HTERT RPE-1 (cell line): ENCODE data around the gene PPP2R5C.
"Not testable (repeated sequence)": the region's sequence is repeated elsewhere in the genome, so short reads cannot be mapped to it uniquely, and the experiment has no call there.

Experiments
- in situ Hi-C: fragments of 300-500 bp; cut with MboI; formaldehyde crosslinking; loops from 4 replicates; pipeline ENCODE4 v1.14.3; 2020; ENCODE audit warnings: low sequenced_read_pairs

PPP2R5C gene

DNA sequence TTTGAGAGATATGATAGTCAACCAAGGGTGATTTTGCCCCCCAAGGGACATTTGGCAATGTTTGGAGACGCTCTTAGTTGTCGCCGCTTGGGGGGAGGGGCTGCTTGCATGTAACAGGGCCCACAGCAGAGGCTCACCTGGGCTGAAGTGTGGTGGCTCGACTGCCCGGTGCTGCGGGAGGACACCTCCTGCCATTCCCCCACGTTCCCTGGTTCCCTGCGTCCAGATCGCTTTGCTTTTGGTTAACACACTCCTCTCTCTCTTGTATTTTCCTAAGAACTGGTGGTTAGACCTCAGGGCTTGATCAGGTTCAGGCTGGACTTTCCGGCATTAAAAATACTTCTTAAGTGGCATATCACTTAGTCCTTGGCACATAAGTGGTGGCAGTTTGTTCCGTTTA, 18.9 kb downstream of the PPP2R5C start:
- in situ Hi-C loops: no loop called here

DNA sequence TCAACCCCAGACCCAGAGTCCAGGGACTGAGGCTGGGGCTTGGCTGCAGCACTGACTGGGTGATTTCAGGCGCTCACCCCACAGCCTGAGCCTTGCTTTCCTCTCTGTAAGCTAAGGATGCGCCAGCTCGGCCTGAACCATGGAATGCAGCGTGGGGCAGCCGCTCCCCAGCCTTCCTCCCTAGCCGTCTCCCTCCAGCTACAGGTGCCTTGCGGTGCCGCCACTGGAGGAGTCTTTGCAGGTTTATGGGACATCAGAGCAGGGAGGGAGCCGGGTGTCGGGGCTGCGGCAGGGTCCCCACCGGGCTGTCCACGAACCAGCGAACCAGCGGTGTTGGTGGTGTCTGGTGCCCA, 19.4 kb downstream of the PPP2R5C start:
- in situ Hi-C loops: no loop called here

DNA sequence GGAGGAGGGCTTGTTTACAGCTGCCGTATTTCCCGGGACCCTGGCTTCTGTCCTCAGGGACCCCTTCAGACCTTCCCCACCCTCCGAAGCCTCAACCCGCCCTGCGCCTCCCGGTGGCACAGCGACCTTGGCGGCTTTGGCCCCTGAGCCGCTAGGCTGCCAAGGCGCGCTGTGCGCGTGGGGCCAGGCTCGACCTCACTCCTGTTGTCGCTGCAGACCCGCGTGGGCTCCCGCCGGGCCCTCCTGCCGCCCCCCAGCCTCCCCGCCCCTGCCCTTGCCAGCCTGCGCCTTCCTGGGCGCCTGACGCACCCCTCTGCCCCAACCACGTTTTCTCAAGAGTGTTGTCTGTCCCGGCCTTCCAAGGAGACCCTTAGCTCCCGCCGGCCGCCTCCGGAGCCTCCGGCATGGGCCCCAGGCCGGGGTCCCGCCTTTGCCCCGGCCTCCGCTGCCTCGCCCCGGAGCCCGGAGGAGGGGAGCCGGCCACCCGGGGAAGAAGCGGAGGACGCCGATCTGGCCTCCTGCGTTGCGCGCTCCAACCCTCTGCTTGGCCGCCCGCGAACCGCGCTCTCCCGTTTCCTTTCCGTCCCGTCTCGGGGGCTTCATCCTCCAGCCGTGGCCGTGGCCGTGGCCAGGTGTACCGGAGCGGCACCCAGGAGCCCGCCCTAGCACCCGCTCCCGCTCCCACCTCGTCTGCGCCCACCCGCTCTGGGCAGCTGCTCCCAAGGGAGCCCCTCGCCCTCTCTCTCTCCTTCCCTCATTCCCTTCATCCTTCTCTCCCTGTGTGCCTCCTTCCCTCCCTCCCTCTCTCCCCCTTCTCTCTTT, 19.9 kb downstream of the PPP2R5C start:
- in situ Hi-C loops: no loop called here

DNA sequence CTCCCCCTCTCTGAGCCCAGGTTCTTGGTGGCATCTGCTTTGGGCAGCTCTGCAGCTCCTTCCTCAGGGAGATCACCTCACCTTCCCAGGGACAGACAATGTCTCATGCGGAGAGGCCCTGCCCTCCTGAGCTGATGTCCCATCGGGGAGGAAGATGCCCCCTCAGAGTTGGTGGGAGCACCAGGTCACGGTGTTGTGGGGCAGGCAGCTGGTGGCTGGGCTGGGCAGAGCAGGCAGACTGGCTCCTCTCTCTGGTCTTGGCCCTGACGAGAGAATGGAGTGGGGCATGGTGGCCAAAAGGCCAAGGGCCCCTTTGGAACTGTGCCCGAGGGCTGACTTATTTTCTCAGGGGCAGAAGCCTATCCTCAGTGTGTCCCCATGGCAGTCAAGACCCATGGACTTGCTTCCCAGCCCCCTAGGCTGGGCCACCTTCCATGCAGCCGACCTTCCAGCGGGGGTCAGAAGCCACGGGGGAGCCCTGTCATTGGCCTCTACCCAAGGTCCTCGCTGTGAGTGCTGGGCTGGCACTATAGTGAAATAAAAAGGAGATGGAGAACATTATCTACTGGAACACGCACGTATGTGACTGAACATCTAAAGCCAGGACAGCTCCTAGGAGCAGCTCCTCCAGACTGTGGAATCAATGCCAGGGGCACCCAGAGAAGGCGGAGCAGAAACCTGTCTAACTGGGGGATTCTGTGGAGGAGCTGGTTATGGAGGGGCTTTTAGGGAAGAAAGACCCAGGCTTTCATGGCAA, 21.9 kb downstream of the PPP2R5C start:
- in situ Hi-C loops: no loop called here

GRCh38 chr14:101784631-101785030, 23.1 kb downstream of the PPP2R5C start:
- in situ Hi-C loops: no loop called here

- in situ Hi-C loops: no loop called here
Measured at GRCh38 chr14:101788016-101788635, 26.6 kb downstream of the PPP2R5C start.

GRCh38 chr14:101789222-101789621, 27.7 kb downstream of the PPP2R5C start:
- in situ Hi-C loops: no loop called here

GRCh38 chr14:101790232-101790631, 28.7 kb downstream of the PPP2R5C start:
- in situ Hi-C loops: no loop called here

GRCh38 chr14:101791919-101792572, 30.5 kb downstream of the PPP2R5C start:
- in situ Hi-C loops: no loop called here

DNA sequence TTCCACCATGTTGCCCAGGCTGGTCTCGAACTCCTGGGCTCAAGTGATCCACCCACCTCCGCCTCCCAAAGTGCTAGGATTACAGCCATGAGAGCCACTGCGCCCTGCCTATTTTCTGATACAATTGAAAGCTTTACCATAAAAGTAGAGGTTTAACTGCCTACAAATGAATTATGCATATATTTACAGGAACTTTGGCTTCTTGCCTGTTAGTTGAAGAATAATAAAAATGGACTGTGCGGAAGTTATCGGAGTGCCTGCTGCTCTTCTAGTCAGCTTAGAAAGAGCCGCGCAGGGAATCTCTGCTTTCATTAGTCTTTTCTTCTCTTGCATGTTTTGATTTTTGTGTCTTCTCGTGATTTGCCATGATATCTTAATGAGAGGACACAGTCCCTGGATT, 34.5 kb downstream of the PPP2R5C start:
- in situ Hi-C loops: no loop called here

DNA sequence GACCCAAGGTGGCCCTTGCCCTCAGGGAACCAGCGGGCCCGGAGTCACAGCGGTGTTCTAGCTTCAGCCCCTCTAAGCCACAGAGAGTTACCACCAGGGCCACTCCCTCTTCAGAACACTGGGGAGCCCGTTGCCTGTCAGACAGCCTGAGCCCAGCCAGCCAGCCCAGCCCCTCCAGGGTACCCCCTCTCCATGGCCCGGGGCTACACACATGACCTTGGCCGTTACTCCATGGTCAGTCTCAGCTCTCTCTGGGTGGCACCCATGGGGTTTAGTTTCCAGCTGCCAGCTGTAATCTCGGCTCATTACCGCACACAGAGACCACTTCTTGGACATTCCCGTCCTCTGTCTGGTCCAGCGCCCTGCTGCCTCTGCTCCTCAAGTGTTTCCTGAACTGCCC, 35.0 kb downstream of the PPP2R5C start:
- in situ Hi-C loops: no loop called here

GRCh38 chr14:101797856-101798255, 36.3 kb downstream of the PPP2R5C start:
- in situ Hi-C loops: no loop called here

DNA sequence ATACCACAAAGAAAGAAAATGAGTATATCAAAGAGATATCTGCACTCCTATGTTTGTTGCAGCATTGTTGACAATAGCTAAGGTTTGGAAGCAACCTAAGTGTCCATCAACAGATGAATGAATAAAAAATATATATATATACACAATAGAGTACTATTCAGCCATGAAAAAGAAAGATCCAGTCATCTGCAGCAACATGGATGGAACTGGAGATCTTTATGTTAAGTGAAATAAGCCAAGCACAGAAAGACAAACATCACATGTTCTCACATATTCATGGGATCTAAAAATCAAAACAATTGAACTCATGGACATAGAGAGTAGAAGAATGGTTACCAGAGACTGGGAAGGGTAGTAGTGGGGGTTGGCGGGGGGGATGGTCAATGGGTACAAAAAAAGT, 42.9 kb downstream of the PPP2R5C start:
- in situ Hi-C loops: not testable (repeated sequence)

GRCh38 chr14:101806252-101806651, 44.7 kb downstream of the PPP2R5C start:
- in situ Hi-C loops: not testable (repeated sequence)

DNA sequence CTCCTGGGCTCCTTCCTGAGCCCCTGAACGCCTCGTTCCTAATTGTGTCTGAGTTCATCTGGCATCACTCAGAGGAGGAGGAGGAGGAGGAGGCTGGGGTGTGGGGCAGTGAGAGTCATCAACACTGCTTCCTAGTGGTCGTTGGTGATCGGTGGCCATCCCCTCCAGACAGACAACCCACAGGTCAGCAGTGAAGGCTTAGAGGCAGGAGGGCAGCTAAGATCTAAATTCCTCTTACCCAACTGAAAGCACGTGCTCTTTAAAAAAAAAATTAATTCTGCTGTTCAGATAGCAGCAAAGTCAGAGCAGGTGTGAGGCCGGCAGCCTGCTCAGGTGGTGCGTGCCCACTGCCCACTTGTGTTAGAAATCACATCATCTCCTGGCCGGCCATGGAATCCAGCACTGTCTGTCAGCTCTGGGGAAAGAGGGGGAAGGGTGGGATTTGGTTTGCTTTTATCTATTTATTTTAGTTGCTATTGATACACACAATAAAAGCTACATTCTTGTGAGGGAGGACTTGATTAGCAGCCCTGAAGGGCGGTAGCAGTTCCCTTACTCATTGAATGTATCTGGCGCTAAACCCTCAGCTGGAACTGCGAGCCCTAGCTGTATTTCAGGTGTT, 46.6 kb downstream of the PPP2R5C start:
- in situ Hi-C loops: no loop called here

- in situ Hi-C loops: no loop called here
Measured at GRCh38 chr14:101808894-101809670, 47.6 kb downstream of the PPP2R5C start.

DNA sequence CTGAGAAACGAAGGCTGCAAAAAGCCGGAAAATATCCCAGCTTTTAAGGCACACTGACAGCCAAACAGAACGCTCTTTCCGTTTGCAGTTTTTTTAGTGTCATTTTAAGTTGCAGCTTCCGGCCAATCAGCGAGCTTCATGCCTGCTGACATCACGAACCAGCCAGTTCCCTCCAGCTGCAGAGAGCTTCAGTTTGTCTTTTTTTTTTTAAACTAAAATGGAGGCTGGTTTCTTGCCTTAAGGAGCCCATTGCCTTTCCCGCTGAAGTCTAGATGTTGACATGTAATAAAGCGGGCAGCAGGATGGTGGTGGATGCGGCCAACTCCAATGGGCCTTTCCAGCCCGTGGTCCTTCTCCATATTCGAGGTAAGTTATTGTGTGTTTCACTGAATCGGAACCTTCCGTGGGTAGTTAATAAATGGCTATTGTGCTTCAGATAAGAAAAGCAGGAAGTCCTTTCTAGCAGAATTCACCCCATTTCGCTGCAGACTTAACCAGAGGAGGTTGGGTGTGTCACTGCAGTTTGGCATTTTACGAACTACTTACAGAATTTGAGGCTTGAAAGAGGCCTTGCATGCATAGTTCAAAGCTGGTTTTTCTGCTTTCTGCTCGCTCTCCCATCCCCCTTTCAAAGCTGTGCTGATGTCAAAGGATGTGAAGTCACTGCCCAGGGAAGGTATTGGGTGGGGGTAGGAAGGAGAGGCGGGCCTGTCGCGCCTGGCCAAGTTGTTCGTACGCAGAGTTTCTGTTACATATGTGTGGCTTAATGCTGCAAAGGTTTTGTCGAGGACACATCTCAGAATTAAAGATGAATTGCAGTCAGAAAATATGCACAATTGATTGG, 48.4 kb downstream of the PPP2R5C start:
- in situ Hi-C loops: no loop called here

GRCh38 chr14:101810897-101811621, 49.5 kb downstream of the PPP2R5C start:
- in situ Hi-C loops: no loop called here

- in situ Hi-C loops: no loop called here
Measured at GRCh38 chr14:101812071-101812470, 50.6 kb downstream of the PPP2R5C start.
